ENCODE data around the gene RCAN1.

DNA sequence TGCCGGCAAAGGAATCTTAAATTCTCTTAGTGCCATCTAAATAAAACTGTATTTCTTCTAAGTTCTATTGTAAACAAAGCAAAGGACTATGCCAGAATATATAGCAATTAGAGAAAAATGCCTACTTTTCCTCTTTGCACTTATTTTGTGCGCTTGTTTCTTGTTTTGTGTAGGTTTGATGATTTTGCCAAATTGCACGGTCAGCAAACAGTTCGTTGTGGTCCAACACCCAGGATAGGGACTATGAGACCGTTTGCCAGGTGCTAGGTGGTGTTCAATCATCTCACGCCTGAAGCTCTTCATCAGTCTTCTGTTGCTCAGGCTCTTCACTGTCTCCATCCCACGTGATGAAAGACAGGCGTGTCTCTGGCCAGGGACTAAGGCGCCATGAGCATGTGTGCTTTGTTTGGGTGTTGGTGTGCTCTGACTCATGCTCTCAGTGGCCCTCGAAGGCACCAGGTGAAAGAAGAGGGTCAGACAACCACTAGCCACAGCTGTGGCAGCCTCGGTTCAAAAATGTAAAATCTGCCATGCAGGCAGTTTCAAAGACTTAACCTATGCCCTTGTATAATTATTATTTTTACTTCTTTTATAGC is 66.0 kb downstream of the RCAN1 start:
- TF ChIP-seq, protein P1, sequence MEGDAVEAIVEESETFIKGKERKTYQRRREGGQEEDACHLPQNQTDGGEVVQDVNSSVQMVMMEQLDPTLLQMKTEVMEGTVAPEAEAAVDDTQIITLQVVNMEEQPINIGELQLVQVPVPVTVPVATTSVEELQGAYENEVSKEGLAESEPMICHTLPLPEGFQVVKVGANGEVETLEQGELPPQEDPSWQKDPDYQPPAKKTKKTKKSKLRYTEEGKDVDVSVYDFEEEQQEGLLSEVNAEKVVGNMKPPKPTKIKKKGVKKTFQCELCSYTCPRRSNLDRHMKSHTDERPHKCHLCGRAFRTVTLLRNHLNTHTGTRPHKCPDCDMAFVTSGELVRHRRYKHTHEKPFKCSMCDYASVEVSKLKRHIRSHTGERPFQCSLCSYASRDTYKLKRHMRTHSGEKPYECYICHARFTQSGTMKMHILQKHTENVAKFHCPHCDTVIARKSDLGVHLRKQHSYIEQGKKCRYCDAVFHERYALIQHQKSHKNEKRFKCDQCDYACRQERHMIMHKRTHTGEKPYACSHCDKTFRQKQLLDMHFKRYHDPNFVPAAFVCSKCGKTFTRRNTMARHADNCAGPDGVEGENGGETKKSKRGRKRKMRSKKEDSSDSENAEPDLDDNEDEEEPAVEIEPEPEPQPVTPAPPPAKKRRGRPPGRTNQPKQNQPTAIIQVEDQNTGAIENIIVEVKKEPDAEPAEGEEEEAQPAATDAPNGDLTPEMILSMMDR (IDR thresholded peaks at IDR 0.05; ENCODE audit: low read depth, low read length): no peak
- TF ChIP-seq EZH2phosphoT487 (IDR thresholded peaks at IDR 0.05; ENCODE audit: low read depth): no peak

Data from OCI-LY3 (cell line).